ENCODE data around the gene MYO10. TPM values are rescaled to one million over a fixed set of nuclear protein-coding genes. Genes with fewer than 3 reads are reported as not detected.

Gene MYO10
- total RNA-seq, 1 experiment from 2014 or later = 30.2 TPM

GRCh38 chr5:16943846-16944678 is 8.0 kb upstream of the MYO10 start:
- no peak for DNase-seq (ENCODE audit: low read depth)

DNA sequence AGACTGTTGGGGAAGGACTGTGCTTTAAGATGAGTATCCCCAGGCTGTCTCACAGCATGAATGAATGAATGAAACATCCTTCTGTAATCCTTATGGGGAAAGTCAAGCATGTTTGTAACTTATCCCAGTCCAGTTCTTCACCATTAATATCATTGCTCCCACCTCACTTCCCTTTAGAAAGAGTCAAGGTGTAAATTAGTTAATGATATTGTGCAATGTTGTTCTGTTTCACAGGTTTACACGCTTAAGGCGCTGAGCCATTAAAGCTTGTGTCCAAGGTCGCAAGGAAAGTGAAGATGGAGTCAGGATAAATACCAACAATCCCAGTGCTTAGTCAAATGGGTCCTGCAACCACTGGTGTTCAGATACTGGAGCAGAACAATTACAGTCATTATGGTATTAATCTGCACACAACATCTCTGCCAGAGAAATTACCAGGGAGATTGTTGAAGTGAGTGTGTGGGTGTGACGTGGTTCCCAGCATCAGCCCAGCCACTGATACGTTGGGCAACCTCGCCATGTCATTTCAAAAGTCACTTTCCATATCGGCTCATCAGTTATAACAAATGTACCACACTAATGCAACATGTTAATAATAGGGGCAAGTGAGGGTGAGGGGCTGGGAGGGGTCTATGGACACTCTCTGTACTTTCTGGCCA is 1.5 kb upstream of the MYO10 start:
- no peak for DNase-seq (ENCODE audit: low read depth)

GRCh38 chr5:16936989-16937438 is 926 bp upstream of the MYO10 start:
- DNase-seq (ENCODE audit: low read depth) = peak; percentile 24

GRCh38 chr5:16935231-16936149 is 598 bp downstream of the MYO10 start:
- DNase-seq (ENCODE audit: low read depth) = peak; percentile 64

DNA sequence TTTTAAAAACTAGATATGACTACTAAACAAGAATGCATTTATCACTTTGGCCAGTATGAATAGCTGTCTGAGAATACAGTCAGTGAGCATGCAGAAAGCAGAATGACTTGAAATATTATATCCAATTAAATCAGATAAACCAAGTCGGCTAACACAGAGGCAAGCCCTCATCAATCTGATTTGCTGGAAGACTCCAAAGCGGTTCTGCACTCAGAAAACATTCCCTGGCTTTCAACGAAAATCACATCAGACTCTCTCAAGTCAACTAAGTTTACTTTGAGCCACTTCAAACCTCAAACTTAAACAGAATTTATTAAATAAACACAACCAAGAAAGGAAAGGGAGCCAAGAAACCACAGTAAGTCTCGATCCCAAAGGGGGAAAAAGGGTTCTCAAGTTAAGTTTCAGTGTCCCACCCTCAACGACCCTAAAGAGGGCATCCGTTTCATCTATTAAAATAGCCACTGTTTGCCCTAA is 1.4 kb downstream of the MYO10 start:
- peak; percentile 72 for DNase-seq (ENCODE audit: low read depth)

DNA sequence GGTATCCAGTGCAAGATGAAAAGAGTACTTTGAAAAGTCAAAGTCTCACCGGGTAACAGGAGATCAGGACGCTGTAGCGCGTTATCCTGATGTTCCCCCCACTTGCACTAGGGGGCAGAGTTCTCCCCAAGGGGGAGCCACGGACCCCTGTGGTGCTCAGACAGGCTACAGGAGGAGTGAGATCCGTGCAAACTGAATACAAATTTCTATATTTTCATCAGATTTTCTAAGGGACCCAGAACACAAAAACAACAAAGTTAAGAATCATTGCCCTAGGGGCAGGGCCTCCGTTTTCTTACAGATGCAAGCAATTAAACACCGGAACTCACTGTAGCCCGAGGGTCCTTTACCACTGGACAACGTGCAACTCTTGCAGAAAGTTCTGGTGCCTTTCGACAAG is 2.0 kb downstream of the MYO10 start:
- DNase-seq (ENCODE audit: low read depth) = peak; percentile 83

DNA sequence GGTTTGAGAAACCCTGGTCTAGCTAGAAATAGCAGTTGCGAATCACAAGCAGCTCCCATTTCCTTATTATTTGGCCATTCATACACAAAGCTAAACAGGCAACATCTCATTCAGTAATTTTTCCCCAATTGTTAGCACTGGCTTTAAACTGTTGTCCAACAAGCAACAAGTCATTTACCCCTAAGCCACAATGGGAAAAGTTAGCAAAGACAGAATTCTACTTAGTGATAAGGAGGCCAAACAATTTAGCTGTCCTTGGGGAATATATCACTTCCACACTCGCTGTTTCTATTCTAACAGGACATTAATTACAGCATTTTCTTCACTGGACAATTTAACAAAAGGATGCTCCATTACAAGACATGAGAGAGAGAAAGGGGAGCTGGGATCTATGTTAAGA is 2.8 kb downstream of the MYO10 start:
- DNase-seq (ENCODE audit: low read depth) = no peak

GRCh38 chr5:16932401-16932800 is 3.7 kb downstream of the MYO10 start:
- DNase-seq (ENCODE audit: low read depth) = no peak

- no peak for DNase-seq (ENCODE audit: low read depth)
These were observed 4.6 kb downstream of the MYO10 start for GRCh38 chr5:16931334-16932110.

GRCh38 chr5:16930496-16930895 is 5.6 kb downstream of the MYO10 start:
- DNase-seq (ENCODE audit: low read depth) = no peak

DNA sequence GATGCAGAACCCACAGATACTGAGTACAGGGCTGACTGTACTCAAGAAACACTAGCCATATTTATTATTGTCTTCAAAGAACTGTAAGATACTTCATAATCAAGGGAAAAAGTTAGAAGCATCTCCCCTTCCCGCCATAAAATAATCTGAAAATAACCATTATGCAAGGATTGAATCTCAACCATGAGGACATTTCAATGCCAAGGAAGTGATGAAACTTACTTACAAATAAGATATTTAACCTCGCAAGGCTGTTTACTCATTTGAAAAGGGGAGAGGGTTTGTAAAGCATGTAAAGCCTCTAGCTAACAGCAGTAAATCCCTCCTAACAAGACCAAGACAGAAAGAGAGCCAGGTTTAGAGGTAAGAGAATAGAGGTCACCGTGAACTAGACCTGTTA is 6.3 kb downstream of the MYO10 start:
- DNase-seq (ENCODE audit: low read depth) = no peak

DNA sequence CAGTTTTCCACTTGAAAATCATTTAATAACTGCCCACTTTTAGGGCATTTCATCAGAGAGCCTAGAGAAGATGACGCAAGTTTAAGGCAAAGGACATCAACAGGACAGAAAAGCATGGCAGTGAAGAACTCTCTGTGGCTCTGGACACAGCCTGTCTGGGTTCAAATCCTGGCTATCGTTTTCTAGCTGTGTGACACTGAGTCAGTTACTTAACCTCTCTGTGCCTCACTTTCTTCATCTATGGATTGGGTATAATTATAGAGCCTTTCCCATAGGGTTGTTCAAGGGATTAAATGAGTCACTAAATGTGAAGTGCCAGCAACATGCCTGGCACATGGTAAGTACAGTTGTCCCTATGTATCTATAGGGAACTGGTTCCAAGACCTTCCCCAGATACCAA is 6.7 kb downstream of the MYO10 start:
- DNase-seq (ENCODE audit: low read depth) = no peak

DNA sequence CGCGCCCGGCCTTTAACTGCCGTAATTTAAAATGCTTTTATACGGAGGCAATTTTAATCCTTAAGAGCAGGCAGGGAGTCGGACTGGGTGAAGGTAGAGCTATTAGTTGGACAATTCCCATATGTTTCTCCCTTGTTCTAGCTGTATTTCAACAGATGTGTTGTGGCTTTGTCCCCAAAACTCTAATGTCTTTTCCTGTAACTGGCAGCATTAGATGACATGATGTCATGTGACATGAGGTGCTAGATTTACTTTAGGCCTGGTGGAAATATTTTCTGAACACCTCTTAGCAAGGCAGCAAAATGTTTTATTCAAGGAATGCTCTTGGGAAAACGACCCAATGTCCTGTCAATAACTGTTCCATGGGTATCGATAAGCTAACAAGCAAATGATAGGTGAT is 8.5 kb downstream of the MYO10 start:
- no peak for DNase-seq (ENCODE audit: low read depth)

DNA sequence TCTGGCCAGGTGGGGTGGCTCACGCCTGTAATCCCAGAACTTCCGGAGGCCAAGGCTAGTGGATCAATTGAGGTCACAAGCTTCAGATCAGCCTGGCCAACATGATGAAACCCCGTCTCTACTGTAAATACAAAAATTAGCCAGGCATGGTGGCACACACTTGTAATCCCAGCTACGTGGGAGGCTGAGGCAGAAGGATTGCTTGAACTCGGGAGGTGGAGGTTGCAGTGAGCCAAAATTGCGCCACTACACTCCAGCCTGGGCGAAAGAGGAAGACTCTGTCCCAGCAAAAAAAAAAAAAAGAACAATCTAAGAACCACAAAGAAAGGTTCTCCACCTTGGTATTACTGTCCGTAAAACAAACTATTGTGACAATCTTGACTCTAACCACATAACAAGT is 9.7 kb downstream of the MYO10 start:
- no peak for DNase-seq (ENCODE audit: low read depth)

- DNase-seq (ENCODE audit: low read depth) = no peak
These were observed 11.9 kb downstream of the MYO10 start for GRCh38 chr5:16924206-16924605.

DNA sequence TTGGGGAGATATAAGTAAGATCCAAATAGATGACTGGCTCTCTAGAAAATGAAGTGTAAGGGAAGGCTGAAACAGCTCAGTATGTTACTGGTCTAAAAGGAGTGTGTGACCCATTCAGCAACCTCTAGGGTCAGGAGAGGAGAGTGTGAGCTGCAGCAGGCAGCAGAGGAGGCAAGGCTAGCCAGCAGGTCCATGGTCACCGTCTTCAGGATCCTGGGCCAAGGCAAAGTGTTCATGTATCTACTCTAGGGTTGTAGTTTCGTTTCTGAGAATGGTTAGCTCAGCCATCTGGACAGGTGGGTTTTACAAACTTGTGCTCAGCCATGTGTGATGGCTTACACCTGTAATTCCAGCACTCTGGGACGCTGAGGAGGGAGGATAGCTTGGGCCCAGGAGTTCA is 13.7 kb downstream of the MYO10 start:
- no peak for DNase-seq (ENCODE audit: low read depth)

DNA sequence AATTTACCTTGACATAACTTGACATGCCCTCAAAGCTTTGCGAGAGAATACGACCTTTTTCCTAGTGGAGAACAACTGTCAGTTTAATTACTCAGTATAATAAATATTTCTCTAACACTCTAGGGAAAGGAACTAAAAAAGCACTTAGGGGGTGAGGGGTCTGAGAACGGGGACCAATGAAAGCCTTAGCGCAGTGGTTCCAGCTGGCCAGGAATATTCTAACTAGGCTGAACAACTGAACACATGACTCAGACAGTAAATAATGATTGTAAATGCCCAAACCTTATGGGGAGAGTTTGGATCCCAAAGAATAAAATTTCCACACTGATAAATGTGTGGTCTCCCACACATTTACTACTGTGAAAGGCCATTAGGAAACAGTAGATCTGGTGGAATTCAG is 14.9 kb downstream of the MYO10 start:
- peak; percentile 17 for DNase-seq (ENCODE audit: low read depth)

GRCh38 chr5:16920109-16920816 is 15.8 kb downstream of the MYO10 start:
- no peak for DNase-seq (ENCODE audit: low read depth)

DNA sequence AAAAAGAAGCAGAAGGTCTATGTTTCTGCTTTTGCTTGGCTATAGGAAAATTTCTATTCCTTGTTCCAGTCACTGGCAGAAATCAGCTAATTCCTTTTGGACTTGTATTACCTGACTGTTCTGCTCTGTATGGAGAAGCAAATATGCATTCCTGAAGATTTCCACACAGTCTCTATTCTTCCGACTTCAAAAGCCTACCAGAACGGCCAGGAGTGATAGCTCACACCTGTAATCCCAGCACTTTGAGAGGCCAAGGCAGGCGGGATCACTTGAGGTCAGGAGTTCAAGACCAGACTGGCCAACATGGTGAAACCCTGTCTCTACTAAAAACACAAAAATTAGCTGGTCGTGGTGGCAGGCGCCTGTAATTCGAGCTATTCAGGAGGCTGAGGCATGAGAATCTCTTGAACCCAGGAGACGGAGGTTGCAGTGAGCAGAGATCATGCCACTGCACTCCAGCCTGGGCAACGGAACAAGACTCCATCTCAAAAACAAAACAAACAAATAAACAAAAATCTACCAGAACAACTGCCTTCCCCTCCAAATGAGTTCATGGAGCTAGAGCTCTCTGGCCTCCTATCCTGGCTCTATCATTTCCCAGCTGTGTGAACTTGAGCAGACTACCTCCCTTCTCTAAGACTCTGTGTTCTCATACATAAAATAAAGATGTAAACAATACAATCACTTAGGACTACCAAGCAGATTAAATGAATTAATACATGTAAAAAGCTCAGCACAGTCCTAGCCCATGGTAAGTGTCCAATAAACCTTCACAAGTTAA is 17.0 kb downstream of the MYO10 start:
- DNase-seq (ENCODE audit: low read depth) = no peak

DNA sequence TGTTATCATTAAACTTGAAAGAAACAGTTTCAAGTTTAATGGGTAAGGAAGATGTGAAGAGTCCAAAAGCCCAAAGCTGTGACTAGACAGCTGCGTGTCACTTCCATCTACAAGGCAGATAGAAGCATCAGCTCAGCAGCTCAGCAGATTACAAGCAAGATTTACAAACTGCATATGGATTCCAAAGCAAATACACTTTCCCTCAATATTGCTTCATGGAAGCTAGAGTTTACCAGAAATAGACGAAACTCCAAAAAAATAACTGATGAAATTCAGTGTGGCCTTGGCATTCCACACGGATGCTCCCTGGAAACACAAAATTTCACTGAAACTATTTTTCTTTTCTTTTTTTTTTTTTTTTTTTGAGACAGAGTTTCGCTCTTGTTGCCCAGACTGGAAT is 17.9 kb downstream of the MYO10 start:
- DNase-seq (ENCODE audit: low read depth) = no peak
